Stimulated activated CD8-positive, alpha-beta memory T cell treated with anti-CD3 and anti-CD28 coated beads, Interleukin-7, amount 100 ng/mL, for 48 hours (primary cell): Measurements from ENCODE around the gene SELPLG.

ENCODE experiments used
- DNase-seq, 2 donors: peaks; one replicate each; pipeline ENCODE4 v3.0.0-alpha.2; 2020; ENCODE audit warnings: low read depth in 1 of 2; ENCODE audit errors: extremely low read depth in 1 of 2

The SELPLG gene

GRCh38 chr12:108605690-108606406 lies 27.8 kb downstream of the SELPLG start:
- no peak for DNase-seq

GRCh38 chr12:108605000-108605689 lies 28.5 kb downstream of the SELPLG start:
- DNase-seq = no peak

- DNase-seq = no peak
Observed at GRCh38 chr12:108604208-108604941, 29.3 kb downstream of the SELPLG start.

GRCh38 chr12:108603743-108604142 lies 30.0 kb downstream of the SELPLG start:
- no peak for DNase-seq

GRCh38 chr12:108602976-108603704 lies 30.6 kb downstream of the SELPLG start:
- no peak for DNase-seq

- no peak for DNase-seq
Observed at GRCh38 chr12:108602209-108602705, 31.4 kb downstream of the SELPLG start.

- DNase-seq = no peak
Observed at GRCh38 chr12:108600702-108601007, 33.0 kb downstream of the SELPLG start.

GRCh38 chr12:108599948-108600701 lies 33.6 kb downstream of the SELPLG start:
- DNase-seq = no peak

- DNase-seq = no peak
Observed at GRCh38 chr12:108599541-108599940, 34.2 kb downstream of the SELPLG start.

GRCh38 chr12:108598553-108599250 lies 35.0 kb downstream of the SELPLG start:
- DNase-seq = no peak

GRCh38 chr12:108597559-108598471 lies 35.9 kb downstream of the SELPLG start, which contains the start of gene TMEM119:
TSS of gene TMEM119 (minus strand) at chr12:108598084. CDS start at chr12:108592383, 5,701 bp downstream.
- DNase-seq = no peak

- DNase-seq = no peak
Observed at GRCh38 chr12:108596854-108597558, 36.7 kb downstream of the SELPLG start.

GRCh38 chr12:108595711-108596647 lies 37.7 kb downstream of the SELPLG start:
- no peak for DNase-seq

GRCh38 chr12:108594960-108595710 lies 38.6 kb downstream of the SELPLG start:
- DNase-seq = no peak

- DNase-seq = no peak
Observed at GRCh38 chr12:108594323-108594903, 39.3 kb downstream of the SELPLG start.
